ENCODE measurements around the gene FTO. TPM values are rescaled to one million over a fixed set of nuclear protein-coding genes. Genes with fewer than 3 reads are reported as not detected.

Gene FTO
- total RNA-seq, 1 donor from 2014 or later: 98.6 TPM

DNA sequence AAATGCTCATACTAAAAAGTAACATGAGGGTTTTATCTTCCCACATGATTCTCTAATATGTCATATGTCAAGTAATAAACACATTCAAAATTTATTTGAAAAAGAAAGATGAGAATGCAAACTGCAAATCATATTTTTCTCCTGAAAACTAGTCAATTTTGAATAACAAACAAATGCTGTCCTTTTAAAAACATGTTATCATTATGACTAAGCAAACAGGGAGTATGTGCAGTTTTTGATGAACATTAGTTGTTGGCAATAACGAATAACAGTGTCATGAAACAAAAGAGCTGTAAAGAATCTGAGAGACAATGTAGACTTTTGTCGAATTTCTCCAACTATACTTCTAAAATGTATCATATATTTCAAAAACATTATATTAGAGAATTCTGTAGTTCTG lies 35.1 kb upstream of the FTO start:
- intact Hi-C loops (cut with DNase I): no loop called here
- TF ChIP-seq, protein P1, sequence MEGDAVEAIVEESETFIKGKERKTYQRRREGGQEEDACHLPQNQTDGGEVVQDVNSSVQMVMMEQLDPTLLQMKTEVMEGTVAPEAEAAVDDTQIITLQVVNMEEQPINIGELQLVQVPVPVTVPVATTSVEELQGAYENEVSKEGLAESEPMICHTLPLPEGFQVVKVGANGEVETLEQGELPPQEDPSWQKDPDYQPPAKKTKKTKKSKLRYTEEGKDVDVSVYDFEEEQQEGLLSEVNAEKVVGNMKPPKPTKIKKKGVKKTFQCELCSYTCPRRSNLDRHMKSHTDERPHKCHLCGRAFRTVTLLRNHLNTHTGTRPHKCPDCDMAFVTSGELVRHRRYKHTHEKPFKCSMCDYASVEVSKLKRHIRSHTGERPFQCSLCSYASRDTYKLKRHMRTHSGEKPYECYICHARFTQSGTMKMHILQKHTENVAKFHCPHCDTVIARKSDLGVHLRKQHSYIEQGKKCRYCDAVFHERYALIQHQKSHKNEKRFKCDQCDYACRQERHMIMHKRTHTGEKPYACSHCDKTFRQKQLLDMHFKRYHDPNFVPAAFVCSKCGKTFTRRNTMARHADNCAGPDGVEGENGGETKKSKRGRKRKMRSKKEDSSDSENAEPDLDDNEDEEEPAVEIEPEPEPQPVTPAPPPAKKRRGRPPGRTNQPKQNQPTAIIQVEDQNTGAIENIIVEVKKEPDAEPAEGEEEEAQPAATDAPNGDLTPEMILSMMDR (IDR thresholded peaks at IDR 0.05): no peak

DNA sequence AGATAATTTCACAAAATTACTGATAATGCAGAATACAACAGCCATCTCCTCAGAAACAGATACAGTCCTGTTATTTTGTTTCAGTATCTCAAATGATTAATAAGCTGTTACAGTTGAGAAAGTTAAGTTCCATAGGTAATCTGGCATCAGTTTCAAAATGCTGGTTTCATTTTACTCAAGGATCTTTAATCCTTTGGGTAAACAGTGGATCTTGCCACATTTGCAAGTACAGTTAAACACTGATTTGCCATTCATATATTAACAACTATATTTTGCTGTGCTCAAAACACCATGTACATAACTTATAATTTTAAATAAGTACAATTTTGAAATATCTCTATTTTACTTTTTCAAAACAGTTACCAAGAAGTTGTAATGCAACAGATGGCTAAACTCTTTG lies 31.5 kb upstream of the FTO start:
- no peak for ATAC-seq
- no peaks in the 10 kb centered on the region for H3K9me3 ChIP-seq
- no peaks in the 10 kb centered on the region for H3K4me1 ChIP-seq
- H3K27me3 ChIP-seq (ENCODE audit: low read depth): no peaks in the 10 kb centered on the region
- intact Hi-C loops (cut with DNase I): no loop called here
- TF ChIP-seq, protein P1 (IDR thresholded peaks at IDR 0.05): no peak
- no peak overlapping the region for H3K27ac ChIP-seq
- no peaks in the 10 kb centered on the region for H3K36me3 ChIP-seq
- H3K4me3 ChIP-seq: no peak overlapping the region
- no peak for DNase-seq

More for the DNA sequence above, 35.1 kb upstream of the FTO start:
- Histone ChIP-seq H3K36me3 (no peaks in the 10 kb centered on the region), H3K9me3 (no peaks in the 10 kb centered on the region), H3K27me3 (ENCODE audit: low read depth) (no peaks in the 10 kb centered on the region), H3K4me3 (no peak overlapping the region), H3K27ac (no peak overlapping the region), H3K4me1 (no peaks in the 10 kb centered on the region)
- DNase-seq (no peak), ATAC-seq (no peak)

DNA sequence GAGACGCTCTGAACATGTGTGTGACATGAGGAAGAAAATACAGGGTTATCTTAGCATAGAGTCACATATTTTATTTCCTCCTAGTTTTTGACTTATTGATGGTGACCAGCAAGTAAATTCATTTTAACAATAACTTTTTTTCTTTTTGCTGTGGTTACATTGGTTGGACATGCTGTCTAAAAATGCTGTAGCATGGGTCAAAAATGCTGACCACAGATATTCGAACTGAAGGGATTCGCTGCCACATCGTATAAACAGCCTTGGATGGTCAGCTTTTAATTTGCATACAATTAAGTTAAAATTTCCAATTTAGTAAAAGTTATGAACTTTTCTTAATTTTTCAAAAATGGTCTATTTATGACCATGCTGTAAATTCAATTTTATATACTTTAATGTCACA lies 30.8 kb upstream of the FTO start:
- no peak for DNase-seq
- intact Hi-C loops (cut with DNase I): no loop called here

DNA sequence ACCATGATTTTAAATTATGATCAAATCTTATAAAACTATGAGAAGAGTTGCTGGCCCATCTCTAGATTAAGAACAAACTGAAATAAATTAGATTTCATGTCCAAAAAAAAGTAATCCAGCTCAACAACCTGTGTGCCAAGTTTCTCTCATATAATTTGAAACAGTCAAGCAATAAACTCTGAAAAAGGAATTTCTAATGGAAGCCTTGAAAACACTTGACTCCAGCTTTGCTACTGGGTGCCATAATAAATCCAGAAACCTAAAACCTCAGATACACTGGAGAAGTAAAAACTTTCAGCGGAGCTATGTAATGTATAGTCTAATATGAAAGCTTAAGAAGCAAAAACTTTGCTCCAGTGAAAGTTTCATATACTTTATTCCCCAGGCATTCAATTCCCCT lies 25.8 kb upstream of the FTO start:
- TF ChIP-seq, protein P1 (IDR thresholded peaks at IDR 0.05): no peak

More for the DNA sequence above, 30.8 kb upstream of the FTO start:
- Histone ChIP-seq H3K27me3 (ENCODE audit: low read depth) (no peaks in the 10 kb centered on the region), H3K36me3 (no peaks in the 10 kb centered on the region), H3K27ac (no peak overlapping the region), H3K4me1 (no peaks in the 10 kb centered on the region), H3K9me3 (no peaks in the 10 kb centered on the region), H3K4me3 (no peak overlapping the region)
- TF ChIP-seq, protein P1 (IDR thresholded peaks at IDR 0.05): no peak
- no peak for ATAC-seq

DNA sequence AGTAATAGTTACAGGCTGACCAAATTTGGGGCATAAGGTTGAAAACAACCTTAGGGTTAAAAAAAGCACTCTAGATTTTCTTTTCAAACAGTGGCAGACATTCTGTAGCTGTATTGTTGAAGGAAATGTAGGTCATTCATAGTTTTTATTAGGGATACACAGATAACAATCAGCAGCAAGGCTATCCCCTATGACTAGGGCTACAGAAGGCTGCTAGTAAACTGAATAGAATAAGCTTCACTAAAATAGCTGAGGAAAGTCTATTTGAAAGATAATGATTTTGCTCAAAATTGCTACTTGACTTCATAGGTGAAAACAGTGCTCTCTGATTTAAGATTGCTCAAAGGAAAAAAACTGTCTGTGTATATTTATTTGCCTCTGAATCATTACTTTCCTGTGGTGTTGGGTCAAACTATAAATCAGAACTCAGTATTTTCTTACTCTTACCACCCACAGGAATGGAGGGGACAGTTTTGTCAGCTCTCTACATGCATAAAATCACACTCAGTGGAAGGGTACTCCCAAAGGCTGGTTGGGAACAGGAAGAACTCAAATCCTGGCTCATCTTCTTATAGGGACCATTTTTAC lies 25.1 kb upstream of the FTO start:
- no peaks in the 10 kb centered on the region for H3K36me3 ChIP-seq
- intact Hi-C loops (cut with DNase I): no loop called here
- H3K9me3 ChIP-seq: no peaks in the 10 kb centered on the region
- H3K4me1 ChIP-seq: no peaks in the 10 kb centered on the region
- TF ChIP-seq, protein P1 (IDR thresholded peaks at IDR 0.05): no peak
- no peak for DNase-seq
- no peaks in the 10 kb centered on the region for H3K27me3 ChIP-seq (ENCODE audit: low read depth)
- H3K4me3 ChIP-seq: no peak overlapping the region
- ATAC-seq: no peak
- H3K27ac ChIP-seq: no peak overlapping the region

More for the DNA sequence above, 25.8 kb upstream of the FTO start:
- DNase-seq (no peak), ATAC-seq (no peak)
- H3K4me3 ChIP-seq: no peak overlapping the region
- no peaks in the 10 kb centered on the region for H3K9me3 ChIP-seq
- H3K27ac ChIP-seq: no peak overlapping the region
- H3K36me3 ChIP-seq: no peaks in the 10 kb centered on the region
- intact Hi-C loops (cut with DNase I): no loop called here
- H3K27me3 ChIP-seq (ENCODE audit: low read depth): no peaks in the 10 kb centered on the region
- no peaks in the 10 kb centered on the region for H3K4me1 ChIP-seq

Measured in lower lobe of right lung (tissue), 2 donors.